Fibroblast of lung (primary cell): ENCODE measurements around the gene CLIP2. TPM values are rescaled to one million over a fixed set of nuclear protein-coding genes. Genes with fewer than 3 reads are reported as not detected.
A peak's percentile ranks its signal among the peaks of the same experiment; 100 is the strongest.

Source experiments
- DNase-seq, 2 donors: peaks; one replicate each; pipeline versions ENCODE4 v3.0.0 to v3.0.0-alpha.2; 2010; ENCODE audit warnings: low read depth in 2 of 2
- H2AFZ ChIP-seq: 2 replicates; pipeline ENCODE4 v1.5.1; 2012; ENCODE audit warnings: low read length, control low read depth, inconsistent platforms
- H3K27ac ChIP-seq: 2 replicates; pipeline ENCODE4 v1.5.1; 2011; ENCODE audit warnings: low read length, control low read depth; ENCODE audit not compliant: insufficient read depth
- H3K27me3 ChIP-seq: 2 replicates; pipeline ENCODE4 v1.5.1; 2011; ENCODE audit warnings: mild to moderate bottlenecking, low read length; ENCODE audit not compliant: control insufficient read depth, insufficient read depth
- H3K36me3 ChIP-seq: 2 replicates; pipeline ENCODE4 v1.5.1; 2011; ENCODE audit warnings: low read length; ENCODE audit not compliant: control insufficient read depth, insufficient read depth
- H3K4me1 ChIP-seq: 2 replicates; pipeline ENCODE4 v1.5.1; 2011; ENCODE audit warnings: low read length; ENCODE audit not compliant: control insufficient read depth, insufficient read depth; ENCODE audit errors: extremely low read depth
- H3K4me2 ChIP-seq: 2 replicates; pipeline ENCODE4 v1.5.1; 2011; ENCODE audit warnings: low read length, control low read depth; ENCODE audit not compliant: insufficient read depth; ENCODE audit errors: extremely low read depth
- H3K4me3 ChIP-seq, 4 experiments: fragments of 200-600 bp in 1 of 4; sonication (generic) in 1 of 4; replicated peaks in 1 of 4; 2 replicates each; pipeline ENCODE4 v1.5.1; 2011 to 2016; ENCODE audit warnings: low read length in 4 of 4, low read depth in 3 of 4, mild to moderate bottlenecking in 3 of 4, control low read depth in 2 of 4, inconsistent platforms in 1 of 4, mixed read lengths in 1 of 4; ENCODE audit not compliant: insufficient read depth in 1 of 4; ENCODE audit errors: control extremely low read depth in 1 of 4
- H3K79me2 ChIP-seq: 2 replicates; pipeline ENCODE4 v1.5.1; 2012; ENCODE audit warnings: mild to moderate bottlenecking, low read length, inconsistent platforms; ENCODE audit not compliant: control insufficient read depth, insufficient read depth
- H3K9ac ChIP-seq: 2 replicates; pipeline ENCODE4 v1.5.1; 2011; ENCODE audit warnings: mild to moderate bottlenecking, low read length, control low read depth; ENCODE audit not compliant: insufficient read depth
- H3K9me3 ChIP-seq: 2 replicates; pipeline ENCODE4 v1.5.1; 2012; ENCODE audit warnings: low read depth, low read length; ENCODE audit not compliant: control insufficient read depth, insufficient read depth
- H4K20me1 ChIP-seq: 2 replicates; pipeline ENCODE4 v1.5.1; 2011; ENCODE audit warnings: low read length; ENCODE audit not compliant: control insufficient read depth, insufficient read depth; ENCODE audit errors: extremely low read depth
- EZH2 ChIP-seq: IDR thresholded peaks from 2 replicates; pipeline ENCODE4 v1.5.1; 2012; ENCODE audit warnings: low read length, control low read depth, mild to moderate bottlenecking; ENCODE audit errors: missing control alignments
- polyA plus RNA-seq, 2 donors: library from polyadenylated mRNA; depleted of rRNA in 1 of 2; stranded (reverse) in 1 of 2; unstranded in 1 of 2; fragments of >200 nt; gene quantifications; 2 replicates each; pipeline ENCODE4 v1.2.1, GENCODE V29; 2011 to 2012; ENCODE audit warnings: missing spikeins in 1 of 2
- total RNA-seq: library from RNA; depleted of rRNA; stranded (reverse); fragments of >200 nt; gene quantifications from 2 replicates; pipeline ENCODE4 v1.2.1, GENCODE V29; 2014
- TF ChIP-seq, protein P1 (sequence below), 2 donors: IDR thresholded peaks in 1 of 2; conservative IDR thresholded peaks in 1 of 2; 1 replicate in 1 of 2; 2 replicates in 1 of 2; pipeline ENCODE4 v1.5.1; 2011 to 2012; ENCODE audit warnings: low read length in 2 of 2, control low read depth in 1 of 2, inconsistent platforms in 1 of 2, low read depth in 1 of 2, mild to moderate bottlenecking in 1 of 2

CLIP2 gene
- total and polyA plus RNA-seq, 2 donors (not counting 1 experiment from before 2014, with no cell fraction given): 13.1 to 77.8 TPM

DNA sequence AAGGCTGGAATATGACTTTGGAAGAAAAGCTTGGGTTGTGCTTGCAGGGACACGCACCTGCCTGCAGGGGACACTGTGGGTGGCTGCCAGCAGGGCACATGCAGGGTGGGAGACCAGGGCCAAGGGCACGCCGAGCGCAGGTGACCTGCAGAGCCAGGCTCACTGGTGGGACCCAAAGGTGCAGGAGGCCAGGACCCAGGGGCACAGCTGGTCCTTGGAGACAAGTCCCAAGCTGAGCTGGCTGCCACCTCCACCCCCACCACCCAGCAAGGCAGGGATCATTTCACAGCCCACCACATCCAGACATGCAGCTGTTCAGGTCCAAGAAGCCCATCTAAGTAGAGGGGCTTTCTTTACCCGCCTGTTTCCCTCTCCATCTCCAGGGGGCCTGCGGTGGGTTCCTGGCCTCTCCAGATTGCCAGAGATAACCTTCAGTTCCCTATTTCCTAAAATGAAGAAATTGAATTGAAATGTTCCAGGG, 13.8 kb upstream of the CLIP2 start:
- no peak overlapping the region for H3K27ac ChIP-seq
- H3K36me3 ChIP-seq: no peaks in the 10 kb centered on the region
- H3K27me3 ChIP-seq: no peaks in the 10 kb centered on the region
- H3K9ac ChIP-seq: no peak overlapping the region
- TF ChIP-seq, protein P1, sequence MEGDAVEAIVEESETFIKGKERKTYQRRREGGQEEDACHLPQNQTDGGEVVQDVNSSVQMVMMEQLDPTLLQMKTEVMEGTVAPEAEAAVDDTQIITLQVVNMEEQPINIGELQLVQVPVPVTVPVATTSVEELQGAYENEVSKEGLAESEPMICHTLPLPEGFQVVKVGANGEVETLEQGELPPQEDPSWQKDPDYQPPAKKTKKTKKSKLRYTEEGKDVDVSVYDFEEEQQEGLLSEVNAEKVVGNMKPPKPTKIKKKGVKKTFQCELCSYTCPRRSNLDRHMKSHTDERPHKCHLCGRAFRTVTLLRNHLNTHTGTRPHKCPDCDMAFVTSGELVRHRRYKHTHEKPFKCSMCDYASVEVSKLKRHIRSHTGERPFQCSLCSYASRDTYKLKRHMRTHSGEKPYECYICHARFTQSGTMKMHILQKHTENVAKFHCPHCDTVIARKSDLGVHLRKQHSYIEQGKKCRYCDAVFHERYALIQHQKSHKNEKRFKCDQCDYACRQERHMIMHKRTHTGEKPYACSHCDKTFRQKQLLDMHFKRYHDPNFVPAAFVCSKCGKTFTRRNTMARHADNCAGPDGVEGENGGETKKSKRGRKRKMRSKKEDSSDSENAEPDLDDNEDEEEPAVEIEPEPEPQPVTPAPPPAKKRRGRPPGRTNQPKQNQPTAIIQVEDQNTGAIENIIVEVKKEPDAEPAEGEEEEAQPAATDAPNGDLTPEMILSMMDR (conservative IDR thresholded peaks at IDR 0.05 in 1 of 2, IDR thresholded peaks at IDR 0.05 in 1 of 2; ENCODE audit: low read depth in 1 of 2, low read length in 2 of 2): peak; percentile 36 to 58
- no peak for TF ChIP-seq EZH2
- no peaks in the 10 kb centered on the region for H3K9me3 ChIP-seq
- H3K79me2 ChIP-seq: no peaks in the 10 kb centered on the region
- no peaks in the 10 kb centered on the region for H4K20me1 ChIP-seq
- H3K4me3 ChIP-seq: no peak overlapping the region
- no peak overlapping the region for H3K4me2 ChIP-seq
- DNase-seq: no peak
- H2AFZ ChIP-seq: no peak overlapping the region
- H3K4me1 ChIP-seq: peaks cover 13% of the 10 kb centered on the region

DNA sequence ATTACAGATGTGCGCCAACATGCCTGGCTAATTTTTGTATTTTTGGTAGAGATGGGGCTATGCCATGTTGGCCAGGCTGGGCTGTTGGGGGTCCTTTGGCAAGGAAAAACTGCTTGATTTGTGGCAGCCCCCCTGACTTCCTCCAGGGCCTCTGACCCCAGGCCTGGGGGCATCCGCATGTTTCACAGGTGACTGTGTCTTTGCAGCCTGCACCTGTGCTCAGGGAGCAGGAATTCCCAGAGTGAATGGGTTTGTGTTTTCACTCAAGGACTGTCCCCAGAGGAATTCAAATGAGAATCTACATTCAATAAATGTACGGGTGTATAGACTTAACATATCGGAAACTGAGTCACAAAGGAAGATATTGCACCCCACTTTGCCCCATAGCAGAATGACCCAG, 11.6 kb upstream of the CLIP2 start:
- H3K27me3 ChIP-seq: no peaks in the 10 kb centered on the region
- no peaks in the 10 kb centered on the region for H3K79me2 ChIP-seq
- H3K36me3 ChIP-seq: no peaks in the 10 kb centered on the region
- H3K27ac ChIP-seq: no peak overlapping the region
- H4K20me1 ChIP-seq: no peaks in the 10 kb centered on the region
- H3K4me1 ChIP-seq: peaks cover 11% of the 10 kb centered on the region
- TF ChIP-seq, protein P1 (conservative IDR thresholded peaks at IDR 0.05 in 1 of 2, IDR thresholded peaks at IDR 0.05 in 1 of 2; ENCODE audit: low read depth in 1 of 2, low read length in 2 of 2): no peak
- TF ChIP-seq EZH2: no peak
- no peak overlapping the region for H3K9ac ChIP-seq
- no peak overlapping the region for H3K4me3 ChIP-seq
- H3K9me3 ChIP-seq: no peaks in the 10 kb centered on the region
- no peak overlapping the region for H2AFZ ChIP-seq
- DNase-seq: no peak
- no peak overlapping the region for H3K4me2 ChIP-seq

DNA sequence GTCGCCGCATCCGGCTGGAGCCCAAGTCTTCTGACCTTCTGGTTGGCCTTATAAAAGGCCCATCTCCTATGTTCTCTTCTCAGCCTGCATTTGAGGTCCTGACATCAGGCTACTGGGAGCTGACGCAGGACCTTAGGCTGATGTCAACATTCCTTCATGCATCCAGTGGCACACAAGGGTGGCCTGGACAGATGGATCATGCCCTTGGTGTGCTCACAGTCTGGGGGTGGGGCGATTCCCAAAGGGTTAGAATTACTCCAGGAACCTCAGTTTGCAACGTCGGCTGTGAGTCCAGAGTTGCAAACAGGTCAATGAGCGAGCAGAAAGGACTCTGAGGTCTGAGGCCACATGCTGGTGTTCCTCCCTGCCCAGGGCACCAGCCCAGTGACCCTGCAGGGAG, 8.2 kb upstream of the CLIP2 start:
- no peak overlapping the region for H3K4me2 ChIP-seq
- peak overlapping the region; percentile 89 for H3K27ac ChIP-seq
- no peak overlapping the region for H2AFZ ChIP-seq
- DNase-seq: peak in 1 of 2 donors; percentile 57
- H4K20me1 ChIP-seq: no peaks in the 10 kb centered on the region
- H3K4me1 ChIP-seq: peaks cover 9% of the 10 kb centered on the region
- no peaks in the 10 kb centered on the region for H3K27me3 ChIP-seq
- TF ChIP-seq, protein P1 (conservative IDR thresholded peaks at IDR 0.05 in 1 of 2, IDR thresholded peaks at IDR 0.05 in 1 of 2; ENCODE audit: low read depth in 1 of 2, low read length in 2 of 2): no peak
- no peak for TF ChIP-seq EZH2
- H3K9me3 ChIP-seq: no peaks in the 10 kb centered on the region
- no peak overlapping the region for H3K4me3 ChIP-seq
- no peak overlapping the region for H3K9ac ChIP-seq
- no peaks in the 10 kb centered on the region for H3K79me2 ChIP-seq
- H3K36me3 ChIP-seq: no peaks in the 10 kb centered on the region
